Measurements from ENCODE around the gene STAT5A. TPM values are rescaled to one million over a fixed set of nuclear protein-coding genes. Genes with fewer than 3 reads are reported as not detected.

STAT5A gene
- total and polyA plus RNA-seq, 5 donors: 8.1 to 30.5 (median 23.3) TPM

DNA sequence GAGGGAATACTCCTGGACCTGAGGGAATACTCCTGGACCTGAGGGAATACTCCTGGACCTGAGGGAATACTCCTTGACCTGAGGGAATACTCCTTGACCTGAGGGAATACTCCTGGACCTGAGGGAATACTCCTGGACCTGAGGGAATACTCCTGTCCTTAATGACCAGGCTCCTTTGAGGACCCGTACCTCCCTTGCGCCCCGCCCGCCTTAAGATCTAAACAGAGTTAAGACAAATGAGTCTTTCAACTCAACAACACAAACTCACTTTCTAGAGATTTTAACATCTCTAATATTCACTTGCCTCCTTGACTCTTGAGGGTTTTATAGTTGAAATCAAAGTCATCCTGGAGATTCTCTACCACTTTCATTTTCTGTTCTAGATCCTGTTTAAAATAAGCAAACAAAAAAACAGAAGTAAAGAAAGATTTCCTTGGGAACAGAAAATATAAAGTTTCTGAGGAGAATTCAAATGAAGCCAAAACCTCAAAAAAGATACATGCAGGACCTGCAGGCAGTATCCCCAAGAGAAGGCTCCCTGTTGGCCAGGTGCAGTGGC, 50.2 kb downstream of the STAT5A start:
- no peak for ATAC-seq
- H3K27ac ChIP-seq (ENCODE audit: low read length): no peak overlapping the region
- intact Hi-C loops (cut with DNase I): no loop called here
- no peaks in the 10 kb centered on the region for H3K27me3 ChIP-seq (ENCODE audit: control insufficient read depth, insufficient read depth)
- no peak overlapping the region for H3K4me3 ChIP-seq (ENCODE audit: low read length)
- 91% methylated on average over 4 of the region's 4 CpGs for WGBS
- H3K9me3 ChIP-seq (ENCODE audit: control insufficient read depth, low read length): no peaks in the 10 kb centered on the region
- peaks cover 2% of the 10 kb centered on the region for H3K4me1 ChIP-seq (ENCODE audit: control insufficient read depth, insufficient read depth, low read length)
- no peak for DNase-seq

DNA sequence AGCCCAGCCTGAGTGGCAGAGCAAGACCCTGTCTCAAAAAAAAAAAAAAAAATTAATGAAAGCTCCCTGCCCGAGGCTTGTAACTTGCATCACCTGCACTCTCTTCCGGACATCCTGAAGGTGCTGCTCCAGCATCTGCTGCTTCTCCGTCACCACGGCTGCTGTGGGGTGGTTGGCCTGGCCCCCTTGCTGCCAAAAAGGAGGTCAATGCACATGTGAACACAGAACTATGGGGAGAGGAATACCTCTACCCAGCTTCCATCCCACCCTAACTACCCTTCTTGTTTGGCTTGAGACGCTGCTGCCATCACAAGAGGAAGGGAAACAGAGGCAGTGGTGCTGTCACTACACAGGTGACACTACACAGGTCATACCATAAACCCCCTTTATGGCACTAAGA, 50.9 kb downstream of the STAT5A start:
- Histone ChIP-seq H3K4me3 (ENCODE audit: low read length) (no peak overlapping the region), H3K27me3 (ENCODE audit: control insufficient read depth, insufficient read depth) (no peaks in the 10 kb centered on the region), H3K27ac (ENCODE audit: low read length) (no peak overlapping the region), H3K4me1 (ENCODE audit: control insufficient read depth, insufficient read depth, low read length) (peaks cover 2% of the 10 kb centered on the region), H3K9me3 (ENCODE audit: control insufficient read depth, low read length) (no peaks in the 10 kb centered on the region)
- intact Hi-C loops (cut with DNase I): no loop called here
- 92% methylated on average over 5 of the region's 5 CpGs for WGBS
- DNase-seq: no peak
- no peak for ATAC-seq

DNA sequence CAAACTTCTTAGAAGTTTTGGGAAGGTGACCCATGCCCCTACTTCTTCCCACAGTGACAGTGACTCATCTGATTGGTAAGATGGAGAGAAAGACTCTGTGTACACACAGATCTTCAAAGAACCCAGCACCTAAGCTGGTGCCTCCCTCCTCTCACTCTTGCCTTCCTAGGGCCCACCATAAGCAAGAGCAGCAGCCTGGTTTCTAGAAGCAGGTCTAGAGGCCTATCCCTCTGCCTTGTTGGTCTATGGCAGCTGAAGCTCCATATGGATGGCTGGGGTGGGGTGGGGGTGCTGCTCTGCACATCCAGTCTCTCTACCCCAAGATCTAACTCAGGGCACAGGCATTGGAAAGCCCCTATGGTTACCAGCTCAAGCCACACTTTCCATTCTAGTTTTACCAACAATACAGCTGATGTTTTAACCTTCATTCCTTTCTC, 52.4 kb downstream of the STAT5A start:
- H3K4me1 ChIP-seq (ENCODE audit: control insufficient read depth, insufficient read depth, low read length): peaks cover 2% of the 10 kb centered on the region
- DNase-seq (no peak), ATAC-seq (peak in 1 of 2 donors; percentile 23)
- no peak overlapping the region for H3K4me3 ChIP-seq (ENCODE audit: low read length)
- H3K27me3 ChIP-seq (ENCODE audit: control insufficient read depth, insufficient read depth): no peaks in the 10 kb centered on the region
- no peaks in the 10 kb centered on the region for H3K9me3 ChIP-seq (ENCODE audit: control insufficient read depth, low read length)
- intact Hi-C loops (cut with DNase I): no loop called here
- no peak overlapping the region for H3K27ac ChIP-seq (ENCODE audit: low read length)

DNA sequence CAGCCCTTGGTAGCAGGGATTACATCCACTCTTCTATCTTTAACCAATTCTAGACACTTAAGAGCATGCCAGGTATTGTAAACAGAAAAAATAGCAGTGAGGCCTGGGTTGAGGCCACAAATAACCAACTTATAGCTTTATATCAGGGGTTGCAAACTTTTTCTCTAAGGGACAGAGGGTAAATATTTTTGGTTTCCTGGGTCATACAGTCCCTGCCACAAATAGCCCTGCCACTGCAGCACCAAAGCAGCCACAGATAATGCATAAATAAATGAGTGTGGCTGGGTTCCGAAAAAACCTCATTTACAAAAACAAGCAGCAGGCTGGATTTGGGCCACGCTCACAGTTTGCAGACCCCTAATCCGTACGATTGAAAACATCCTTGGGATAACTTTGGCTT, 53.3 kb downstream of the STAT5A start:
- peaks cover 5% of the 10 kb centered on the region for H3K4me1 ChIP-seq (ENCODE audit: control insufficient read depth, insufficient read depth, low read length)
- no peak for DNase-seq
- H3K27ac ChIP-seq (ENCODE audit: low read length): no peak overlapping the region
- no peak for ATAC-seq
- intact Hi-C loops (cut with DNase I): no loop called here
- H3K9me3 ChIP-seq (ENCODE audit: control insufficient read depth, low read length): no peaks in the 10 kb centered on the region
- no peaks in the 10 kb centered on the region for H3K27me3 ChIP-seq (ENCODE audit: control insufficient read depth, insufficient read depth)
- no peak overlapping the region for H3K4me3 ChIP-seq (ENCODE audit: low read length)
- 82% methylated on average over 4 of the region's 4 CpGs for WGBS

DNA sequence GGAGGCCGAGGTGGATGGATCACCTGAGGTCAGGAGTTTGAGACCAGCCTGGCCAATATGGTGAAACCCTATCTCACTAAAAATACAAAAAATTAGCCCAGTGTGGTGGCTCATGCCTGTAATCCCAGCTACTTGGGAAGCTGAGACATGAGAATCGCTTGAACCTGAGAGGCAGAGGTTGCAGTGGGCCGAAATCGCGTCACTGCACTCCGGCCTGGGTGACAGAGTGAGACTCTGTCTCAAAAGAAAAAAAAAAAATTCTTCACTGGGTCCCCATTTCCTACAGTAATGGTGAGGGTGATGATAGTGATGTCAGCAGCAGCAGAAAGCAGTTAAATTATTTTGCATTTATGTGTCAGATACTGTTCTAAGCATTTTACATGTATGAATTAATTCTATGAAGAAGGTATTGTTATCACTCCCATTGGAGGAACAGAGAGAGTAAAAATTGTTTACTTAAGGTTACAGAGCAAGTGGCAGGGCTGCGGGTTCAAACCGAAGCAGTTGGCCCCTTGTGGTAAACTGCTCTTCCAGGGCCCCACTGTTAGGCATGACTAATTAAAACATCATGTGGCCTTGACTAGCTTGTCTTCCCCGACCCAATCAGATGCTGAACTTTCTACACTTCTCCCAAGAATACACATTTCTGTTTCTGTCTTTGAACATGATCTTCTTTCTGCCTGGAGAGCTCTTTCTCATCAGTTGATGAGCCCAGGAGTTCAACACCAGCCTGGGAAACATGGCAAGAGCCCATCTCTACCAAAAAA, 54.1 kb downstream of the STAT5A start:
- DNase-seq: no peak
- Histone ChIP-seq H3K27me3 (ENCODE audit: control insufficient read depth, insufficient read depth) (no peaks in the 10 kb centered on the region), H3K9me3 (ENCODE audit: control insufficient read depth, low read length) (no peaks in the 10 kb centered on the region), H3K4me1 (ENCODE audit: control insufficient read depth, insufficient read depth, low read length) (peaks cover 6% of the 10 kb centered on the region), H3K27ac (ENCODE audit: low read length) (no peak overlapping the region), H3K4me3 (ENCODE audit: low read length) (no peak overlapping the region)
- ATAC-seq: no peak
- 91% methylated on average over 9 of the region's 9 CpGs for WGBS
- intact Hi-C loops (cut with DNase I): no loop called here

DNA sequence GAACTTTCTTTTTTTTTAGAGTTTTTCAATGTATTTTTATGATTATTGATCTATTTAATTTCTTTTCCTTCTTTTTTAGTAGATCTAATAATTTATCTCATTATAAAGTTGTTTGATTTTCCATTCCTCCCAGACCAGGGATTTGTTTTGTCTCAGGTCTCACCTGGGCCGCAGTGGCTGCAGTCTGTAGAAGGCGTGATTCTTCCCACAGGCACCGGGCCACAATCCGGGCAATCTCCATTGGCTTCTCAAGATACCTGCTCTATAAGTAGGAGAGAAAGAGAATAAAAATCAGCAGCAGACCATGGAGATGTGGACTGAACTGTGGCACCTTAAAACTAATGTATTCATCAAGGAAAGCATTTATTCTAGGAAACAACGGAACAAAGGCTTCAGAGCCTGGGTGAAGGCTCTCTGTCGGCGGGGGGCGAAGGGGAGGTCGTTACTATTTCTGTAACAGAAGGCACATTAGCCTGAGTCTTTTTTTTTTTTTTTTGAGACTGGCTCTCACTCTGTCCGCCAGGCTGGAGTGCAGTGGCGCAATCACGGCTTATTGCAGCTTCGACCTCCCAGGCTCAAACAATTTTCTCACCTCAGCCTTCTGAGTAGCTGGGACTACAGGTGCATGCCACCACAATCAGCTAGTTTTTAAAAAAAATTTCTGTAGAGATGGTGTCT, 57.2 kb downstream of the STAT5A start:
- Histone ChIP-seq H3K4me3 (ENCODE audit: low read length) (no peak overlapping the region), H3K27ac (ENCODE audit: low read length) (no peak overlapping the region), H3K4me1 (ENCODE audit: control insufficient read depth, insufficient read depth, low read length) (peaks cover 10% of the 10 kb centered on the region), H3K9me3 (ENCODE audit: control insufficient read depth, low read length) (no peaks in the 10 kb centered on the region), H3K27me3 (ENCODE audit: control insufficient read depth, insufficient read depth) (no peaks in the 10 kb centered on the region)
- ATAC-seq: peak in 1 of 2 donors; percentile 5
- 68% methylated on average over 13 of the region's 13 CpGs for WGBS
- intact Hi-C loops (cut with DNase I): loop anchor here in 1 of 4 donors (5.0 kb wide), 1 partner anchor 42 kb away; the partner anchor contains the start of gene STAT3
- no peak for DNase-seq

DNA sequence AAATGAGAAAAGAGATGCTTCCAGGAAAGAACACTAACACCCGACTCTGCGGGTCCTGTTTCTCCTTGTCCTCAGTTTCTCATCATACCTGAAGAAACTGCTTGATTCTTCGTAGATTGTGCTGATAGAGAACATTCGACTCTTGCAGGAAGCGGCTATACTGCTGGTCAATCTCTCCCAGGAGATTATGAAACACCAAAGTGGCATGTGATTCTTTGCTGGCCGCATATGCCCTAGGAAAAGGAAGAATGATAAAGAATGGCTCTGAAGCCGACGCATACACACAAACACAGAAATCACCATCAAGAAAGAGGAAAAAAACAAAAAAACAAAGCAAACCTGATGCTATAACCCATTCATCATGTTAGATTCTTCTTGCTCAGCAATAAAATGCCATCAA, 58.2 kb downstream of the STAT5A start:
- Histone ChIP-seq H3K27ac (ENCODE audit: low read length) (no peak overlapping the region), H3K4me3 (ENCODE audit: low read length) (no peak overlapping the region), H3K27me3 (ENCODE audit: control insufficient read depth, insufficient read depth) (no peaks in the 10 kb centered on the region), H3K4me1 (ENCODE audit: control insufficient read depth, insufficient read depth, low read length) (peaks cover 10% of the 10 kb centered on the region), H3K9me3 (ENCODE audit: control insufficient read depth, low read length) (no peaks in the 10 kb centered on the region)
- WGBS: 83% methylated on average over 8 of the region's 8 CpGs
- DNase-seq (no peak), ATAC-seq (no peak)
- intact Hi-C loops (cut with DNase I): loop anchor here in 1 of 4 donors (5.0 kb wide), 1 partner anchor 41 kb away; the partner anchor contains the start of gene STAT3

DNA sequence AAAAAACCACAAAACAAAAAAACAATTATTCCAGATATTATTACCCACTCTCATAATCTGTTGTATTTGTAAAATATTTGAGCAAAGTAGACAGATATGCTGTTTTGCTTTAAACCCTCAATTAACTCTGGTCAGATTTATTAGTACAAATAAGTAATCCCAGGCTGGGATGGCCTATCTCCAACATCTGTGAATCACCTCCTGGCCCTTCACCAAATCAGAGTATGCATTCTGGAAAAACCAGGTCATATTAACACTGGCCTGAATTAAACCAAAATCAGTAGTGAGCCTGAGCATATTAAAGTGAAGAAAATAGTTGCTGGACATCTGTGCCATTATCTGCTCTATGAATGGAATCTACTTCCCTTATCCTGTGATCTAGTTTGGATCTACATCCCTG, 58.9 kb downstream of the STAT5A start:
- Histone ChIP-seq H3K4me3 (ENCODE audit: low read length) (no peak overlapping the region), H3K4me1 (ENCODE audit: control insufficient read depth, insufficient read depth, low read length) (peaks cover 8% of the 10 kb centered on the region), H3K27ac (ENCODE audit: low read length) (no peak overlapping the region), H3K27me3 (ENCODE audit: control insufficient read depth, insufficient read depth) (no peaks in the 10 kb centered on the region), H3K9me3 (ENCODE audit: control insufficient read depth, low read length) (no peaks in the 10 kb centered on the region)
- peak; percentile 47 to 77 for ATAC-seq
- DNase-seq: peak in 1 of 3 donors; percentile 36
- intact Hi-C loops (cut with DNase I): loop anchor here in 1 of 4 donors (5.0 kb wide), 1 partner anchor 40 kb away; the partner anchor contains the start of gene STAT3

DNA sequence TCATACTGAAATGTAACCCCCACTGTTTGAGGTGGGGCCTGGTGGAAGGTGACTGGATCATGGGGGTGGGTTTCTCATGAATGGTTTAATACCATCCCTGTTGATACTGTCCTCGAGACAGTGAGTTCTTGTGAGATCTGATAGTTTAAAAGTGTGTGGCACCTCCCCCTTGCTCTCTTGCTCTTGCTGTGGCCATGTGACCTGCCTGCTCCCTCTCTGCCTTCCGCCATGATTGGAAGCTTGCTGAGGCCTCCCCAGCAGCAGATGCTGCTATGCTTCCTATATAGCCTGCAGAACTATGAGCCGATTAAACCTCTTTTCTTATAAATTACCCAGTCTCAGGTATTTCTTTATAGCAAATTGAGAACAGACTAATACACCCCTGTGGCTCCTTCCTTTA, 59.3 kb downstream of the STAT5A start:
- Histone ChIP-seq H3K9me3 (ENCODE audit: control insufficient read depth, low read length) (no peaks in the 10 kb centered on the region), H3K27ac (ENCODE audit: low read length) (no peak overlapping the region), H3K27me3 (ENCODE audit: control insufficient read depth, insufficient read depth) (no peaks in the 10 kb centered on the region), H3K4me3 (ENCODE audit: low read length) (no peak overlapping the region), H3K4me1 (ENCODE audit: control insufficient read depth, insufficient read depth, low read length) (peaks cover 8% of the 10 kb centered on the region)
- 77% methylated on average over 3 of the region's 3 CpGs for WGBS
- DNase-seq (no peak), ATAC-seq (peak in 1 of 2 donors; percentile 25)
- intact Hi-C loops (cut with DNase I): loop anchor here in 1 of 4 donors (5.0 kb wide), 1 partner anchor 40 kb away; the partner anchor contains the start of gene STAT3

DNA sequence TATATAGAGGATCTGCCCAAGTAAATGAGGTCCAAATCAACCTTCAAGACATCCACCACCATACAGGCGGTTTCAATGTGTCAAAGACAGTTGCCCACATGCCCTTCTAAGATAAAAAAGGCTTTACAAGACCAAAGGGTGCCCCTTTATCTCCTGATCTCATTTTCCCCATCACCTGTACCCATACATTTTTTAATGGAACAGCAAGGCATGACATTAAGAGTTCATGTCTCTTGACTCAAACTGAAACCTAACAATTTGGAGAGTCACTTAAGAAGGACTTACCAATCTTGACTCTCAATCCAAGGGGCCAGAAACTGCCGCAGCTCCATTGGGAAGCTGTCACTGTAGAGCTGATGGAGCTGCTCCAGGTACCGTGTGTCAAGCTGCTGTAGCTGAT, 59.8 kb downstream of the STAT5A start:
- no peaks in the 10 kb centered on the region for H3K27me3 ChIP-seq (ENCODE audit: control insufficient read depth, insufficient read depth)
- WGBS: 95% methylated on average over 3 of the region's 3 CpGs
- no peaks in the 10 kb centered on the region for H3K9me3 ChIP-seq (ENCODE audit: control insufficient read depth, low read length)
- DNase-seq: no peak
- intact Hi-C loops (cut with DNase I): loop anchor here in 1 of 4 donors (5.0 kb wide), 1 partner anchor 39 kb away; the partner anchor contains the start of gene STAT3
- H3K4me3 ChIP-seq (ENCODE audit: low read length): no peak overlapping the region
- H3K27ac ChIP-seq (ENCODE audit: low read length): no peak overlapping the region
- peaks cover 8% of the 10 kb centered on the region for H3K4me1 ChIP-seq (ENCODE audit: control insufficient read depth, insufficient read depth, low read length)
- no peak for ATAC-seq

Measured in right cardiac atrium (tissue), 5 donors.